ENCODE measurements around the gene FUT7. TPM values are rescaled to one million over a fixed set of nuclear protein-coding genes. Genes with fewer than 3 reads are reported as not detected.

The FUT7 gene
- total and polyA plus RNA-seq, 9 of the 15 experiments (the other 6 are each of a cell fraction or from before 2014, with no cell fraction given): not detected

- TF ChIP-seq MGA (IDR thresholded peaks at IDR 0.05): no peak
- TF ChIP-seq ZNF274 (IDR thresholded peaks at IDR 0.05; ENCODE audit: borderline replicate concordance, low read depth, low read length): no peak
- TF ChIP-seq BRCA1 (IDR thresholded peaks at IDR 0.05): no peak
- TF ChIP-seq BRCA1 (CRISPR knock-in tag; IDR thresholded peaks at IDR 0.05): 0 out of 2 replicates have a peak, but pooled peaks have one; percentile 23
- peak; percentile 35; the same call in 1 of the 2 replicates for TF ChIP-seq USF1 (CRISPR knock-in tag; IDR thresholded peaks at IDR 0.05)
- no peak; the same call in none of the 2 replicates for TF ChIP-seq ETV5 (CRISPR knock-in tag; IDR thresholded peaks at IDR 0.05; ENCODE audit: low read depth)
- TF ChIP-seq NCOA6 (IDR thresholded peaks at IDR 0.05): no peak
- TF ChIP-seq MLLT1 (IDR thresholded peaks at IDR 0.05): 0 out of 4 replicates have a peak, but pooled peaks of 1 of the 2 experiments have one; percentile 11
- peak in 1 of 2 experiments; percentile 54; a peak in 1 of 4 replicates for TF ChIP-seq MNT (conservative IDR thresholded peaks at IDR 0.05)
- TF ChIP-seq SIN3A (IDR thresholded peaks at IDR 0.05; ENCODE audit: borderline replicate concordance in 2 of 2, control insufficient read depth in 1 of 2, low read depth in 2 of 2, low read length in 2 of 2): peak; percentile 56 to 87; a peak in 2 of 4 replicates
Measured at GRCh38 chr9:137046088-137046787, 14.3 kb upstream of the FUT7 start, which contains the start of gene NPDC1 (continued).
